Lung (tissue), 12 donors: ENCODE results near the gene SLC10A3. TPM values are rescaled to one million over a fixed set of nuclear protein-coding genes. Genes with fewer than 3 reads are reported as not detected.

ENCODE experiments used
- ATAC-seq: fragments of 200-7000 bp; cut with Tn5 transposase; one replicate; pipeline ENCODE4 v1.9.1; 2020; ENCODE audit warnings: moderate number of reproducible peaks; ENCODE audit not compliant: insufficient read depth, low FRiP score
- DNase-seq, 3 donors: peaks; one replicate each; pipeline ENCODE4 v3.0.0-alpha.2; 2013 to 2017
- H3K27ac ChIP-seq, 2 donors: one replicate each; pipeline ENCODE4 v1.5.1; 2013; ENCODE audit warnings: mild to moderate bottlenecking in 2 of 2, moderate library complexity in 2 of 2, control low read depth in 1 of 2, inconsistent platforms in 1 of 2, low read depth in 1 of 2, low read length in 1 of 2
- H3K27me3 ChIP-seq, 3 donors: one replicate each; pipeline ENCODE4 v1.5.1; 2013; ENCODE audit warnings: low read length in 2 of 3; ENCODE audit not compliant: control insufficient read depth in 3 of 3, insufficient read depth in 3 of 3
- H3K36me3 ChIP-seq, 4 donors: one replicate each; pipeline ENCODE4 v1.5.1; 2013; ENCODE audit warnings: low read length in 4 of 4, mild to moderate bottlenecking in 1 of 4, moderate library complexity in 1 of 4; ENCODE audit not compliant: control insufficient read depth in 4 of 4, insufficient read depth in 4 of 4
- H3K4me1 ChIP-seq, 5 donors: one replicate each; pipeline ENCODE4 v1.5.1; 2013; ENCODE audit warnings: low read length in 5 of 5, mild to moderate bottlenecking in 2 of 5, moderate library complexity in 1 of 5; ENCODE audit not compliant: control insufficient read depth in 5 of 5, insufficient read depth in 5 of 5
- H3K4me3 ChIP-seq: one replicate; pipeline ENCODE4 v1.5.1; 2013; ENCODE audit warnings: mild to moderate bottlenecking, control low read depth, moderate library complexity
- H3K9ac ChIP-seq, 2 donors: one replicate each; pipeline ENCODE4 v1.5.1; 2013; ENCODE audit warnings: low read length in 2 of 2, control low read depth in 1 of 2; ENCODE audit not compliant: insufficient read depth in 1 of 2
- H3K9me3 ChIP-seq, 4 donors: one replicate each; pipeline ENCODE4 v1.5.1; 2013; ENCODE audit warnings: low read length in 3 of 4, mild to moderate bottlenecking in 1 of 4, moderate library complexity in 1 of 4; ENCODE audit not compliant: control insufficient read depth in 4 of 4, insufficient read depth in 3 of 4
- CTCF ChIP-seq: IDR thresholded peaks from 2 replicates; pipeline ENCODE4 v1.5.1; 2012; ENCODE audit warnings: mild to moderate bottlenecking; ENCODE audit errors: control extremely low read depth, extremely low read depth
- WGBS, 2 donors: extraction: QIAGEN DNeasy Blood & Tissue Kit; methylation state at CpG; one replicate each; pipeline ENCODE4 v1.1.7; 2013; 5-methylcytosine and 5-hydroxymethylcytosine counted together
- polyA plus RNA-seq, 2 donors: library from polyadenylated mRNA; stranded (reverse); fragments of 200-250 nt; gene quantifications; one replicate each; pipeline ENCODE4 v1.2.1, GENCODE V29; 2013
- total RNA-seq, 2 donors: library from RNA; depleted of rRNA in 1 of 2; stranded (reverse); fragments of >200 nt in 1 of 2; gene quantifications; one replicate each; pipeline ENCODE4 v1.2.1, GENCODE V29; 2014 to 2021
- donor health status: control.
- donor health status: control.
- donor health status: Bipolar disorder and iron deficiency.
- donor health status: healthy.
- donor health status: DM: yes; HTN: yes; CAD: no.

Gene SLC10A3
- total and polyA plus RNA-seq, 4 donors = 11.1 to 33.0 (median 29.1) TPM

- H3K4me1 ChIP-seq = no peaks in the 10 kb centered on the region
- no peak for ATAC-seq
- H3K27me3 ChIP-seq = no peaks in the 10 kb centered on the region
- DNase-seq = no peak
- 90 to 91% methylated on average over 8 of the region's 8 CpGs for WGBS, 2 donors
- H3K9me3 ChIP-seq = peaks cover 0 to 2% (median 0%) of the 10 kb centered on the region in 4 donors
- no peak overlapping the region for H3K9ac ChIP-seq
- no peak overlapping the region for H3K27ac ChIP-seq
- no peak overlapping the region for H3K4me3 ChIP-seq
- H3K36me3 ChIP-seq = peaks cover 0 to 5% (median 1%) of the 10 kb centered on the region in 4 donors
- no peak for TF ChIP-seq CTCF
Observed at GRCh38 chrX:154476821-154477220, 13.6 kb downstream of the SLC10A3 start.

GRCh38 chrX:154473683-154474082 is 16.7 kb downstream of the SLC10A3 start:
- ATAC-seq (no peak), DNase-seq (no peak)
- Histone ChIP-seq H3K27ac (no peak overlapping the region), H3K27me3 (no peaks in the 10 kb centered on the region), H3K9me3 (peaks cover 0 to 2% (median 0%) of the 10 kb centered on the region in 4 donors), H3K36me3 (peaks cover 2 to 20% (median 6%) of the 10 kb centered on the region in 4 donors), H3K4me1 (no peaks in the 10 kb centered on the region), H3K9ac (no peak overlapping the region), H3K4me3 (no peak overlapping the region)
- TF ChIP-seq CTCF = no peak
- WGBS, 2 donors = 74 to 89% methylated on average over 5 to 7 of the region's 7 CpGs

GRCh38 chrX:154472685-154473632 is 17.5 kb downstream of the SLC10A3 start:
- 78 to 86% methylated on average over 21 to 28 of the region's 28 CpGs for WGBS, 2 donors
- Histone ChIP-seq H3K9ac (no peak overlapping the region), H3K27me3 (no peaks in the 10 kb centered on the region), H3K4me3 (no peak overlapping the region), H3K36me3 (peaks cover 2 to 26% (median 6%) of the 10 kb centered on the region in 4 donors), H3K9me3 (peaks cover 0 to 5% (median 0%) of the 10 kb centered on the region in 4 donors), H3K27ac (no peak overlapping the region), H3K4me1 (no peaks in the 10 kb centered on the region)
- no peak for DNase-seq
- TF ChIP-seq CTCF = no peak
- no peak for ATAC-seq
